Stimulated activated CD4-positive, alpha-beta T cell treated with anti-CD3 and anti-CD28 coated beads, Interleukin-12 subunit alpha, Interleukin-12 subunit beta, amount 100 ng/mL, for 24 hours (primary cell): Measurements from ENCODE around the gene TACR1.
"Not testable (repeated sequence)": the region's sequence is repeated elsewhere in the genome, so short reads cannot be mapped to it uniquely, and the experiment has no call there.

ENCODE experiments used
- DNase-seq, 2 experiments: peaks; one replicate each; pipeline ENCODE4 v3.0.0-alpha.2; 2020; ENCODE audit warnings: low read depth in 2 of 2

The TACR1 gene

GRCh38 chr2:75090770-75091515 is 108.4 kb downstream of the TACR1 start:
- DNase-seq: no peak

DNA sequence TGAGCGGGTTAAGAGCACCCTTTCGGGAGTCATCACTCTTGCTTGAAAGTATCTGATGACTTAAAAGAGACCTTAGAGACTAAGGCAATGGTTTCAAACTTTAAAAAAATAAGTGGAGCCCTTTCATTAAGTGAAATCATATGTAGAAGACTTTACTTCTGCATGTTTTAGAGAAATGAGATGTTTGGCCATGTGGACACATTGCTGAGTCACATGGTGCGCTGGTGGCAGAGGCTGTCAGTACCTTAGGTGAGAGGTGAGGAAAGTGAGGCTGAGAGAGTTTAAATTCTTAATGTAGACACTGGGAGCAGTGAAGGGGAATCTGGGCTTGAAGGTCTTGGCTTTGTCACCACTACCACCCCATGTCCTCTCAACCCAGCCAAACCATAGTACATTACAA is 109.8 kb downstream of the TACR1 start:
- no peak for DNase-seq

DNA sequence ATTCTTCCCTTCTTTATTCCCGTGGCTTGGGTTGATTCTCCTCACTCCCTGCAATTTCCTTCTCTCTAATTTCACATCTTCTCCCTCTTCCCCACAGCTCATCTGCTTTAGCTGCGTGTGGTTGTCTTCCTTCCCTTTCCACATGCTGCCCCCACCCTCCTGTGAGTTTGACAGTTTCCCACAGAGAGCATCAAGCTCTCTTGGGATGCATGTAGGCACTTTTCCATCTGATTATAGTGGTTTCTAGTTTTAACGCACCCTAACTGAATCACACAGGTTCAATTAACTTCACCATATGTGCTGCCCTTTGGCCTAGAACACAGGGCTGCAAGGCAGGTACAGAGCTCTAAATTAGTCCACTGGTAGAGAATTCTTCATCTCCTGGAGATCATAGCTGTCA is 110.5 kb downstream of the TACR1 start:
- DNase-seq: no peak

- DNase-seq: no peak
These were observed 111.6 kb downstream of the TACR1 start for GRCh38 chr2:75087736-75088135.

GRCh38 chr2:75079575-75079974 is 119.7 kb downstream of the TACR1 start:
- DNase-seq: no peak

- DNase-seq: no peak
These were observed 121.4 kb downstream of the TACR1 start for GRCh38 chr2:75077909-75078308.

DNA sequence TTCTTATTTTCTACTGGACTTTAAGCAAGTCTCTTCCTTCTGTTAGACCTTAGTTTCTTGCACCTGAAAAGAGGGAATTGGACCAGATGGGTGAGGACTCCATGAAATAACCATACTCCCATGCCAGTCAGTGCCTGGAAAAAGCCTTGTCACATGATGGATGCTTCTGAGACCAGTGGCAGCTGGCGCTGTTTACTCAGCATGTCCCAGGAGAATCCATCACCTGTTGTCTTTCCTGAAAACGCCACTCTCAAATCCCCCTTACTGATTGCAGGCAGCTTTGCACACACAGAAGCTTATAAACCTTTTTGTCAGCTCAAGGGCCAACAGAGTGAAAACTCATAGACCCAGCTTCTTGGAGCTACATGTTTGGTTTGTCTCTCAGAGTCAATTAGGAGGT is 123.2 kb downstream of the TACR1 start:
- DNase-seq: no peak

- no peak for DNase-seq
These were observed 124.6 kb downstream of the TACR1 start for GRCh38 chr2:75074708-75075107.

- DNase-seq: no peak
These were observed 125.1 kb downstream of the TACR1 start for GRCh38 chr2:75074228-75074627.

DNA sequence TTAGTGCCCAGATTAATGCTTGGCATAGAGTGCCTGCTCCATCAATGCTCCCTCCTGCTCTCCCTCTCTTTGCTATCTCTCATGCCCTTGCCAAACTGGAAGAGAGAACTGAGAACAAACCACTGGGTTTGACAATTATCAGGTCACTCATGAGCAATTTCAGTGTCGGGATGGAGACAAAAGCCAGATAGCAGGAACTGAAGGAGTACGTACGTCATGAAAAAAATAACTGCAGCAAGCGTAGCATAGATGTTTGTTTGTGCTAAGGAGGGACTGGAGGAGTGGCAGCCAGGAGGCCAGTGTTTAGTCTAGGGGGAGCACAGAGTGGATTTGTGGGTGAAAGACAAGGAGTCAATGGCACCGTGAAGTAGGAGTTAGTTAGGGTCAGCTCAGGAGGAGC is 127.6 kb downstream of the TACR1 start:
- no peak for DNase-seq

- no peak for DNase-seq
These were observed 130.8 kb downstream of the TACR1 start for GRCh38 chr2:75068546-75068945.

DNA sequence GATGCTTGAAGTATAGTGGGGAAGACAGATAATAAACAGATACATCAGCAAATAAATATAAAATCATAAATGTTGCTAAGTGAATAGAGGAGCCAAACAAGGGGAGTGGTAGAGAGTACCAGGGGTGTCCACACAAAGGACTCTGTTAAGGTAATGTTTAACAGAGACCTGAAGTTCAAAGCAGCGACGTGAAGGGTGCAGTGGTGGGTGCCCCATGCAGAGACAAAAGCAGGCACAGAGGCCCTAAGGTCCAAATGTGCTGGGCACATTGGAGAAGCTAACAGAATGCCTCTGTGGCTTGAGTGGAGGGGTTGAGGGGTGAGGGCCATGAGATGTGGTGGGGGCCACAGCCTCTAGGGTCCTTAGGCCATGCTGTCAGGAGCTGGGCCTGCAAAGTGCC is 131.8 kb downstream of the TACR1 start:
- no peak for DNase-seq

DNA sequence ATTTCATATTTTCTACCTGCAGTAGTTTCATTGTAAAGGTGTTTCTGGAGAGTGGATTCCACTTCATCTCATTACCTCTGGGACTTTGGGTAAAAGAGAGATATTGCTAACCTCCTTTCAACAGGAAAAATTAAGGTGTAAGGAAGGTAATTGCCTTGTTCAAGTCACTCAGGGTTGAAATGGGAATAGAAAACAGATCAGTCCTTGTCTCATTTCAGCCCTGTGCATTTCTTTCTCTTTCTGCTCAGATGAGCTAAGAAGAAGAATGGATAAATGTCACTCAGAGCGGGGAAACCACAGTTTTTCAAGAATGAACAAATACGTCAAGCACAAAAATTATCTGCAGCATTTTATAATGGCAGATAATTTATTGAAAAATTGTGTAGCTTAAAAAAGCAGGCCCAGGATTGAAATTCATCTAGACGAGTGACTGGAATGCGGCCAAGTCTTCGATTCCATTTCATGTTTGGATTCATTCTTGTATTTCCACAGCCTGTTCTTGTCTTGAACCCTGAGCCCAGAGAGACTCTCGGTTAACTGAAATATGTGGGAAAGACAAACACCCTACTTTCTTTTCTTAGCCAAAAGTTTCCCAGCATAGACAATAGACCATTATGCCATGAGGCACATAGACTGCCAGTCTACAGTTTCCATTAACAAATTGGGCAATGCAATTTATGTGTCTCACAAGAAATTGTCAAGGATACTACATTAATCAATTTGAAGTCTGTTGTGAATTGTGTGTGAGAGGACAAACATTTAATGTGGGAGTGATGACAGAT is 133.0 kb downstream of the TACR1 start:
- no peak for DNase-seq

GRCh38 chr2:75065402-75066008 is 133.8 kb downstream of the TACR1 start:
- no peak for DNase-seq

GRCh38 chr2:75064691-75065396 is 134.5 kb downstream of the TACR1 start:
- peak; percentile 15 to 38 for DNase-seq

DNA sequence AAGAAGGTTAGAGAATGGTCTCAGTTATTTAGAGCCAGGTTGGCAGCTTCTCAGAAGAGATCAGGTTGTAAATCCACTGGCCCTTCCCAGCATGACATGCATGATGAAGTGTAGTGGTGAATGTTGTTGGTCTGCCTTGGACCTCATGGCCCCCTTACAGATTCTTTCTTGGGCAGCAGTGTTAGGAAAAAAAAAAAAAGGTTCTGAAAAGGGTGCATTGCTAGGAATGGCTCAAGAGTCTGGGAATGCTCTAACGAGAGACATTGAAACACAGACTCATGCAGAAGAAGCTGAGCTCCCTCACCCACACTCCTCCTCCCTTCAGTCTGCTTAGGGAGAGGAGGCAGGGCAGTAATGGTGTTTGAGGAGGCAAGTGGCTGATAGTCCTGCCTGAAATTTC is 135.4 kb downstream of the TACR1 start:
- no peak for DNase-seq

- no peak for DNase-seq
These were observed 140.9 kb downstream of the TACR1 start for GRCh38 chr2:75058427-75058826.

GRCh38 chr2:75057150-75057549 is 142.2 kb downstream of the TACR1 start:
- not testable (repeated sequence) for DNase-seq

GRCh38 chr2:75055820-75056675 is 143.3 kb downstream of the TACR1 start:
- no peak for DNase-seq

GRCh38 chr2:75055142-75055819 is 144.0 kb downstream of the TACR1 start:
- DNase-seq: no peak

GRCh38 chr2:75054296-75054695 is 145.0 kb downstream of the TACR1 start:
- no peak for DNase-seq
